ENCODE measurements around the gene LRRC8B. TPM values are rescaled to one million over a fixed set of nuclear protein-coding genes. Genes with fewer than 3 reads are reported as not detected.
A peak's percentile ranks its signal among the peaks of the same experiment; 100 is the strongest.
"Not testable (repeated sequence)": the region's sequence is repeated elsewhere in the genome, so short reads cannot be mapped to it uniquely, and the experiment has no call there.

The LRRC8B gene
- total RNA-seq, 2 donors from 2014 or later: 39.2 to 39.4 TPM

GRCh38 chr1:89516055-89516454, 8.6 kb upstream of the LRRC8B start:
- TF ChIP-seq CTCF (conservative IDR thresholded peaks at IDR 0.05): no peak

GRCh38 chr1:89518221-89518631, 6.4 kb upstream of the LRRC8B start:
- Mint-ChIP-seq H3K9me3 (peaks cover 17% of the 10 kb centered on the region), H3K4me1 (no peaks in the 10 kb centered on the region), H3K36me3 (ENCODE audit: low read depth) (peaks cover 2% of the 10 kb centered on the region), H3K27me3 (ENCODE audit: insufficient read depth) (peaks cover 4% of the 10 kb centered on the region), H3K27ac (no peak overlapping the region), H3K4me3 (no peak overlapping the region)
- 90 to 96% methylated on average over 3 of the region's 3 CpGs for WGBS, 2 experiments (ENCODE audit: insufficient coverage in 1 of 2, insufficient read length in 1 of 2)
- no peak for TF ChIP-seq CTCF (conservative IDR thresholded peaks at IDR 0.05)
- no peaks in the 10 kb centered on the region for H3K36me3 ChIP-seq (ENCODE audit: control insufficient read depth, insufficient read depth, low read length)
- H3K9ac ChIP-seq (ENCODE audit: extremely low read depth, low read length, poor library complexity, severe bottlenecking): no peak overlapping the region
- DNase-seq: no peak
- H3K27me3 ChIP-seq (ENCODE audit: control insufficient read depth, insufficient read depth, low read length, poor library complexity, severe bottlenecking): no peaks in the 10 kb centered on the region
- H3K27ac ChIP-seq (ENCODE audit: low read depth, low read length): no peak overlapping the region
- no peak overlapping the region for H3K4me3 ChIP-seq (ENCODE audit: low read length)
- no peaks in the 10 kb centered on the region for H3K4me1 ChIP-seq (ENCODE audit: control insufficient read depth, insufficient read depth, low read length)
- peaks cover 10% of the 10 kb centered on the region for H3K9me3 ChIP-seq (ENCODE audit: control insufficient read depth, low read length)

More at GRCh38 chr1:89516055-89516454, 8.6 kb upstream of the LRRC8B start:
- 54 to 76% methylated on average over 3 to 4 of the region's 4 CpGs for WGBS, 2 experiments (ENCODE audit: insufficient coverage in 1 of 2, insufficient read length in 1 of 2)
- no peaks in the 10 kb centered on the region for H3K27me3 ChIP-seq (ENCODE audit: control insufficient read depth, insufficient read depth, low read length, poor library complexity, severe bottlenecking)
- Mint-ChIP-seq H3K9me3 (peaks cover 20% of the 10 kb centered on the region), H3K27ac (no peak overlapping the region), H3K36me3 (ENCODE audit: low read depth) (no peaks in the 10 kb centered on the region), H3K4me1 (no peaks in the 10 kb centered on the region), H3K4me3 (no peak overlapping the region), H3K27me3 (ENCODE audit: insufficient read depth) (no peaks in the 10 kb centered on the region)
- H3K4me1 ChIP-seq (ENCODE audit: control insufficient read depth, insufficient read depth, low read length): no peaks in the 10 kb centered on the region
- no peaks in the 10 kb centered on the region for H3K36me3 ChIP-seq (ENCODE audit: control insufficient read depth, insufficient read depth, low read length)
- H3K9ac ChIP-seq (ENCODE audit: extremely low read depth, low read length, poor library complexity, severe bottlenecking): no peak overlapping the region
- H3K4me3 ChIP-seq (ENCODE audit: low read length): no peak overlapping the region
- H3K9me3 ChIP-seq (ENCODE audit: control insufficient read depth, low read length): peaks cover 10% of the 10 kb centered on the region
- H3K27ac ChIP-seq (ENCODE audit: low read depth, low read length): no peak overlapping the region
- DNase-seq: peak; percentile 54

- no peaks in the 10 kb centered on the region for H3K27me3 ChIP-seq (ENCODE audit: control insufficient read depth, insufficient read depth, low read length, poor library complexity, severe bottlenecking)
- H3K27ac ChIP-seq (ENCODE audit: low read depth, low read length): no peak overlapping the region
- H3K9me3 Mint-ChIP-seq: peaks cover 2% of the 10 kb centered on the region
- peaks cover under 1% of the 10 kb centered on the region for H3K9me3 ChIP-seq (ENCODE audit: control insufficient read depth, low read length)
- TF ChIP-seq CTCF (conservative IDR thresholded peaks at IDR 0.05): peak; percentile 79
- peaks cover 4% of the 10 kb centered on the region for H3K27me3 Mint-ChIP-seq (ENCODE audit: insufficient read depth)
- no peaks in the 10 kb centered on the region for H3K36me3 ChIP-seq (ENCODE audit: control insufficient read depth, insufficient read depth, low read length)
- H3K9ac ChIP-seq (ENCODE audit: extremely low read depth, low read length, poor library complexity, severe bottlenecking): no peak overlapping the region
- peaks cover 2% of the 10 kb centered on the region for H3K36me3 Mint-ChIP-seq (ENCODE audit: low read depth)
- peak; percentile 55 for DNase-seq
- WGBS, 2 experiments (ENCODE audit: insufficient coverage in 1 of 2, insufficient read length in 1 of 2): 100% methylated on average over 1 of the region's 1 CpG; no CpG with 5 or more reads in 1 of the 2 experiments
- no peak overlapping the region for H3K4me3 Mint-ChIP-seq
- no peaks in the 10 kb centered on the region for H3K4me1 ChIP-seq (ENCODE audit: control insufficient read depth, insufficient read depth, low read length)
- no peak overlapping the region for H3K27ac Mint-ChIP-seq
- H3K4me1 Mint-ChIP-seq: peaks cover 3% of the 10 kb centered on the region
- no peak overlapping the region for H3K4me3 ChIP-seq (ENCODE audit: low read length)
Measured at GRCh38 chr1:89519779-89520358, 4.8 kb upstream of the LRRC8B start.

- H3K4me1 Mint-ChIP-seq: peaks cover 17% of the 10 kb centered on the region
- not testable (repeated sequence) for H3K36me3 Mint-ChIP-seq (ENCODE audit: low read depth); H3K27ac ChIP-seq (ENCODE audit: low read depth, low read length); DNase-seq; H3K4me1 ChIP-seq (ENCODE audit: control insufficient read depth, insufficient read depth, low read length); H3K27ac Mint-ChIP-seq; H3K27me3 Mint-ChIP-seq (ENCODE audit: insufficient read depth); H3K9me3 Mint-ChIP-seq; H3K27me3 ChIP-seq (ENCODE audit: control insufficient read depth, insufficient read depth, low read length, poor library complexity, severe bottlenecking); H3K9ac ChIP-seq (ENCODE audit: extremely low read depth, low read length, poor library complexity, severe bottlenecking); H3K36me3 ChIP-seq (ENCODE audit: control insufficient read depth, insufficient read depth, low read length); H3K9me3 ChIP-seq (ENCODE audit: control insufficient read depth, low read length); H3K4me3 ChIP-seq (ENCODE audit: low read length); H3K4me3 Mint-ChIP-seq
- WGBS, 2 experiments (ENCODE audit: insufficient coverage in 1 of 2, insufficient read length in 1 of 2): 83 to 94% methylated on average over 1 to 3 of the region's 6 CpGs
Measured at GRCh38 chr1:89521977-89522376, 2.7 kb upstream of the LRRC8B start.
